ENCODE results near the gene C1orf116.

- TF ChIP-seq CTCF (IDR thresholded peaks at IDR 0.05) (no peak), POLR2A (IDR thresholded peaks at IDR 0.05; ENCODE audit: low read length) (no peak), CHD2 (IDR thresholded peaks at IDR 0.05; ENCODE audit: low read length, partially characterized antibody) (no peak), EP300 (IDR thresholded peaks at IDR 0.05) (no peak), NR3C1 (IDR thresholded peaks at IDR 0.05) (no peak), GATA3 (IDR thresholded peaks at IDR 0.05; ENCODE audit: borderline replicate concordance) (no peak), HOXA7 (CRISPR knock-in tag; IDR thresholded peaks at IDR 0.05) (no peak), RAD21 (conservative IDR thresholded peaks at IDR 0.05 in 1 of 2, IDR thresholded peaks at IDR 0.05 in 1 of 2) (no peak), HMGXB4 (CRISPR knock-in tag; IDR thresholded peaks at IDR 0.05; ENCODE audit: borderline replicate concordance) (no peak)
These were observed 15.5 kb upstream of the C1orf116 start for GRCh38 chr1:207048041-207048440.

Data from A549 (cell line).